ENCODE measurements around the gene SCUBE2.

DNA sequence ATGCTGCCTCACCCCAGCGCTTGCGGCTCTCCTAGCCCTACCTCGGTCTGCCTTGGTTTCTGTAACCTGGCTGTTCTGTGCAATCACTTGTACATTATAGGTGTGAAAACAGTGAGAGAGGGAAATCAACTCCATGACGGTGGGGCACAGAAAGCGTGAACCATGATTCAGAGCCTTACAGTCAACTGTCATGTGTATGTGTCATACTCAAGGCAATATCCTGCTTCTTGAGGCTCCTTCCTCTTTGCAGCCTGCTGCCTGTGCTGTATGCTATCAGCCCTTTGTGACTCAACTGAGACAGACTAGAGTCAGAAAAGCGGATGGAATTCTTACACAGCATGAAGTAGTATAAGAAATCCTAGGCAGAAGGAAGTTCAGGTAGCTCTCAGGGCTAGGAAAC lies 89.7 kb downstream of the SCUBE2 start:
- TF ChIP-seq POLR2A (IDR thresholded peaks at IDR 0.05; ENCODE audit: low read depth, low read length): no peak
- TF ChIP-seq POLR2AphosphoS5 (IDR thresholded peaks at IDR 0.05; ENCODE audit: low read depth, low read length): no peak
- TF ChIP-seq TAF1 (IDR thresholded peaks at IDR 0.05; ENCODE audit: low read depth, low read length): no peak
- TF ChIP-seq POU2F2 (IDR thresholded peaks at IDR 0.05; ENCODE audit: low read depth, low read length): no peak
- no peak for TF ChIP-seq SPI1 (IDR thresholded peaks at IDR 0.05; ENCODE audit: low read depth, low read length)
- TF ChIP-seq PAX5 (IDR thresholded peaks at IDR 0.05; ENCODE audit: insufficient read depth, low read length, severe bottlenecking): no peak

All from GM12891 (cell line).